Stimulated activated naive CD4-positive, alpha-beta T cell treated with Interleukin-2 at 50 U/mL for 16 hours (primary cell): ENCODE results near the gene SPP1.
"Not testable (repeated sequence)": the region's sequence is repeated elsewhere in the genome, so short reads cannot be mapped to it uniquely, and the experiment has no call there.

Experiments used
- DNase-seq: peaks from one replicate; lab custom pipeline; 2025; lab: John Stamatoyannopoulos, UW

SPP1 gene

DNA sequence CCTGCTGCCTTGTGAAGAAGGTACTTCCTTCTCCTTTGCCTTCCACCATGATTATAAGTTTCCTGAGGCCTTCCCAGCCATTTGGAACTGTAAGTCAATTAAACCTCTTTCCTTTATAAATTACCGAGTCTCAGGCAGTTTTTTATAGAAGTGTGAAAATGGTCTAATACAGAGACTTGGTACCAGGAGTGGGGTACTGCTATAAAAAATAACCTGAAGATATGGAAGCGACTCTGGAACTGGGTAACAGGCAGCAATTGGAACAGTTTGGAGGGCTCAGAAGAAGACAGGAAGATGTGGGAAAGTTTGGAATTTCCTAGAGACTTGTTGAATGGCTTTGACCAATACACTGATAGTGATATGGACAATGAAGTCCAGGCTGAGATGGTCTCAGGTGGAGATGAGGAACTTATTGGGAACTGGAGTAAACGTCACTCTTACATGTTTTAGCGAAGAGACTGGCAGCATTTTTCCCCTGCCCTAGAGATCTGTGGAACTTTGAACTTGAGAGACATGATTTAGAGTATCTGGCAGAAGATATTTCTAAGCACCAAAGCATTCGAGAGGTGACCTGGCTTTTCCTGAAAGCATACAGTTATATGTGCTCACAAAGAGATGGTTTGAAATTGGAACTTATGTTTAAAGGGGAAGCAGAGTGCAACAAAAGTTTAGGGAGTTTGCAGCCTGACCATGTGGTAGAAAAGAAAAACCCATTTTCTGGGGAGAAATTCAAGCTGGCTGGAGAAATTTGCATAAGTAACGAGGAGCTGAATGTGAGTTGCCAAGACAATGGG, 50.6 kb downstream of the SPP1 start:
- not testable (repeated sequence) for DNase-seq

DNA sequence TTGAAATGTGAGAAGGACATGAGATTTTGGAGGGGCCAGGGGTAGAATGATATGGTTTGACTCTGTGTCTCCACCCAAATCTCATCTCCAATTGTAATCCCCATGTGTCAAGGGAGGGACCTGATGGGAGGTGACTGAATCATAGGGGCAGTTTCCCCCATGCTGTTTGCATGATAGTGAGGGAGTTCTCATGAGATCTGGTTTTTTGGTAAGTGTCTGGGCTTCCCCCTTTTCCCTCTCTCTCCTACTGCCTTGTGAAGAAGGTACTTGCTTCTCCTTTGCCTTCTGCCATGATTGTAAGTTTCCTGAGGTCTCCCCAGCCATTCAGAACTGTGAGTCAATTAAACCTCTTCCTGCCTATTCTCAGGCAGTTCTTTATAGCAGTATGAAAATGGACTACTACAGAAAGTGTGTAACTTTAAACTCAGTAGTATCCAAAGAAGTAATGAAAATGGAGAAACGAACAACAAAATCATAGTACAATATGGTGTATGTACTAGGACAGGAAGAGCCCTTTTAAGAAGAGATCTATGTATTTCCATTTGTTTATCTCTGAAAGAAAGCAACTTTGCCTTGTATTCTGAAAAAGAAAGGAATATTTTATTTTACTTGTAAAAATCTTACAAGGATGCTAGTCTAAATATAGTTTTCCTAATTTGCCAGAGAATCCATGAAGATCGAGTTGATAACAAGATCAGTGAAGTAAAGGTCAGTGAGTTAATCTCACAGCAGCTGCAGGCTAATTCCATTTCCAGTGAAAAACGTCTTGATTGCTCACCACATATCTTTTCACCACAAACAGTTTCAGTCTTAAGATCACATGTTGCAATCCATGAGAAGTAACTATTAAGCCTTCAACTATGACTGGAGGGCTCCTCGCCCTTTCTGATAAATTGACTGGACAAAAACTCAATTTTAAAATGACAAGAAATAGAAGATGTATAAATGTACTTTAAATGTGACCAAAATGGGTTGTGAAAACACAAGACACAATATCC, 52.4 kb downstream of the SPP1 start:
- no peak for DNase-seq

DNA sequence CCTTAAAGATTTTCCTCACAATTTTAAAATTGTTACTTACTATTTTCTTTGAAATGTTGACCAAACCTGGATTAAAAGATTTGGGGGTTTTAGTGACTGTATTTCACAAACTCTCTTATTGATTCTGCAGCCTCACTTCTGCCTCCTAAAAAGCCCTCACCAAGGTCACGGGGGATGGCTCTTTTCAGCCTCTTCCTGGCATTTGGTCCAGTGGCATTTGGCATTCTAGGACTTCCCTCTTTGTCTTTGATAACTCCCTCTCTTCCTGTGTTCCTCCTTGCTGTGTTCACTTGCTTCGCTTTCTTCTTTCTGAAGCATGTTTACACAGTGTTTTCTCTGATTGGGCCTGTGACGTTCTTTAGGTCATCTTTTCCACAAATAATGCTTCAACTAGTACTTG, 53.4 kb downstream of the SPP1 start:
- no peak for DNase-seq

DNA sequence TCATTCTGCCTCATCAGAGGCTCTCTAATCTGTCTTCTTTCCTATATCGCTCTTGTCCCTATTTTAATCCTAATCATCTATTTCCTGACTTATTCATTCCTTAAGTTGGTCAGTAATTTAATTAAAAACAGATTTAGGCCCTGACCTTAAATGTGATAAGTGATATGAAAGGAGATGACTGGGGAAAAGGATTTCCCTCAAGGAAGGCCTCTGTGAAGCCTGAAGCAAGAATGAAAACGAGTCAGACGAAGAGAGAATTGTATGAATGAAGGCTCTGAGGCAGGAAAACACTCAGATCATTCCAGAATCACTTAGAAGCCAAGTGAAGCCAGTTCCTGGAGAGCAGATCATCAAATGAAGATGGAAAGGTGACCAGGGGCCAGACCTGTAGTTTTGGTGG, 54.0 kb downstream of the SPP1 start:
- no peak for DNase-seq

DNA sequence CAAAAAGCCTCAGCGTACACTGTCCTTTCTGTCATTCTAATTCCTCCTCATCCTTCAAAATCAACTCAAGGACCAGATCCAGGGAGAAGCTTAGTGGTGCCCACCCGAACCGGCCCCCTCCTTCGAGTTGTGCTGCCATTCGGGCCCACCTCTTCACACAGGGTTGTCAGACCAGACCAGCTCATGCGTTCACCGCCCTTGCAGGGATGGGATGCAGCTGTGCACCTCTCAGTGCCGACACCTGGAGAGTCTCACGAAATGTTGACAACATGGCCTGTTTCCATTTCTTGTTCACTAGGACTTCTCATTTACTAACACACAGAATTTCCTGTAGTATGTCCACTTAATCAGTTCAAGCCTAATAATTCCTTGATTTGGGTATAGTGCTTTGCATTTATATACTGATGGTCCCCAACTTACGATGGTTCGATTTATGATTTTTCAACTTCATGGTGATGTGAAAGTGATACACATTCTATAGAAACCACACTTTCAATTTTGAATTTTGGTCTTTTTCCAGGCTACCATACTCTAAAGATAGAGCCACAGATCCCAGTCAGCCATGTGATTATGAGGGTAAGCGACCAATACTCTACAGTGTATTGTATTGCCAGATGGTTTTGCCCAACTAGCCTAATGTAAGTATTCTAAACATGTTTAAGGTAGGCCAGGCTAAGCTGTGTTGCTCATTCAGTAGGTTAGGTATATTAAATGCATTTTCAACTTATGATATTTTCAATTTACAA, 55.2 kb downstream of the SPP1 start:
- no peak for DNase-seq
